GM19467 (cell line): Measurements from ENCODE around the gene ADSL.
"Not testable (repeated sequence)": the region's sequence is repeated elsewhere in the genome, so short reads cannot be mapped to it uniquely, and the experiment has no call there.

ENCODE experiments used
- ATAC-seq: cut with Tn5 transposase; IDR thresholded peaks from one replicate; pipeline ENCODE4 v1.9.1; 2021; ENCODE audit warnings: mild to moderate bottlenecking, moderate library complexity; ENCODE audit not compliant: unreplicated experiment

ADSL gene

GRCh38 chr22:40367342-40367741 is 21.0 kb downstream of the ADSL start:
- ATAC-seq: no peak

- ATAC-seq: no peak
Measured at GRCh38 chr22:40368016-40368415, 21.7 kb downstream of the ADSL start.

- no peak for ATAC-seq
Measured at GRCh38 chr22:40368836-40369235, 22.5 kb downstream of the ADSL start.

- ATAC-seq: no peak
Measured at GRCh38 chr22:40374567-40374966, 28.3 kb downstream of the ADSL start.

GRCh38 chr22:40376149-40376548 is 29.8 kb downstream of the ADSL start:
- no peak for ATAC-seq

GRCh38 chr22:40377931-40378330 is 31.6 kb downstream of the ADSL start:
- no peak for ATAC-seq

GRCh38 chr22:40378448-40378847 is 32.1 kb downstream of the ADSL start:
- ATAC-seq: not testable (repeated sequence)

- ATAC-seq: no peak
Measured at GRCh38 chr22:40381461-40381860, 35.2 kb downstream of the ADSL start.

GRCh38 chr22:40383905-40384304 is 37.6 kb downstream of the ADSL start:
- no peak for ATAC-seq

- ATAC-seq: no peak
Measured at GRCh38 chr22:40385036-40385782, 38.9 kb downstream of the ADSL start.

GRCh38 chr22:40387746-40388145 is 41.4 kb downstream of the ADSL start:
- ATAC-seq: no peak

GRCh38 chr22:40388231-40388630 is 41.9 kb downstream of the ADSL start:
- no peak for ATAC-seq

- ATAC-seq: no peak
Measured at GRCh38 chr22:40391417-40391816, 45.1 kb downstream of the ADSL start.

- no peak for ATAC-seq
Measured at GRCh38 chr22:40392618-40393017, 46.3 kb downstream of the ADSL start.

GRCh38 chr22:40394607-40395006 is 48.3 kb downstream of the ADSL start:
- no peak for ATAC-seq

GRCh38 chr22:40395607-40396006 is 49.3 kb downstream of the ADSL start:
- no peak for ATAC-seq

GRCh38 chr22:40396882-40397281 is 50.6 kb downstream of the ADSL start:
- ATAC-seq: no peak

GRCh38 chr22:40397396-40397795 is 51.1 kb downstream of the ADSL start:
- no peak for ATAC-seq

- no peak for ATAC-seq
Measured at GRCh38 chr22:40399621-40400020, 53.3 kb downstream of the ADSL start.

- ATAC-seq: no peak
Measured at GRCh38 chr22:40400159-40400558, 53.9 kb downstream of the ADSL start.

- ATAC-seq: no peak
Measured at GRCh38 chr22:40401532-40401931, 55.2 kb downstream of the ADSL start.

GRCh38 chr22:40401981-40402406 is 55.7 kb downstream of the ADSL start:
- ATAC-seq: no peak

- ATAC-seq: no peak
Measured at GRCh38 chr22:40403141-40403540, 56.8 kb downstream of the ADSL start.
